WTC11 (cell line): ENCODE results near the gene GNL1. TPM values are rescaled to one million over a fixed set of nuclear protein-coding genes. Genes with fewer than 3 reads are reported as not detected.
A peak's percentile ranks its signal among the peaks of the same experiment; 100 is the strongest.

Experiments used
- ATAC-seq: fragments of 200-7000 bp; cut with Tn5 transposase; 2 replicates; pipeline ENCODE4 v1.10.0; 2021; ENCODE audit warnings: mild to moderate bottlenecking, moderate library complexity
- CTCF ChIA-PET: fragments of 300-600 bp; sonication (Branson Sonifier 250); formaldehyde crosslinking; loops from one replicate; lab custom pipeline; 2021; ENCODE audit warnings: antibody characterized with exemption; lab: Charles Lee
- POLR2A ChIA-PET: fragments of 350-600 bp; sonication (Branson Sonifier 250); formaldehyde crosslinking; loops from one replicate; lab custom pipeline; 2021; ENCODE audit warnings: antibody characterized with exemption; lab: Charles Lee
- DNase-seq: peaks from one replicate; pipeline ENCODE4 v3.0.0; 2021; ENCODE audit warnings: low spot score
- H3K27ac Mint-ChIP-seq: 2 replicates; pipeline ENCODE4 v1.8.0; 2021; ENCODE audit warnings: mixed read lengths
- H3K27me3 Mint-ChIP-seq: 2 replicates; pipeline ENCODE4 v1.8.0; 2021; ENCODE audit warnings: low read depth, mild to moderate bottlenecking, moderate library complexity, mixed read lengths
- H3K36me3 Mint-ChIP-seq: 2 replicates; pipeline ENCODE4 v1.8.0; 2021; ENCODE audit warnings: mixed read lengths
- H3K4me1 Mint-ChIP-seq: 2 replicates; pipeline ENCODE4 v1.8.0; 2022; ENCODE audit warnings: mixed read lengths
- H3K4me3 Mint-ChIP-seq: 2 replicates; pipeline ENCODE4 v1.8.0; 2021; ENCODE audit warnings: mild to moderate bottlenecking, moderate library complexity, mixed read lengths
- H3K9me3 Mint-ChIP-seq: 2 replicates; pipeline ENCODE4 v1.8.0; 2021; ENCODE audit warnings: mixed read lengths
- ATF6 ChIP-seq: sonication (generic); formaldehyde crosslinking; IDR thresholded peaks from 2 replicates; pipeline ENCODE4 v1.8.1; 2023; ENCODE audit warnings: mild to moderate bottlenecking, missing genetic modification reagents
- CTCF ChIP-seq: fragments of 200-600 bp; IDR thresholded peaks from 2 replicates; pipeline ENCODE4 v1.8.0; 2022; ENCODE audit warnings: antibody characterized with exemption
- E2F4 ChIP-seq: sonication (generic); formaldehyde crosslinking; IDR thresholded peaks from 2 replicates; pipeline ENCODE4 v1.8.1; 2022; ENCODE audit warnings: low read depth, mild to moderate bottlenecking, moderate library complexity, missing genetic modification reagents, borderline replicate concordance
- FOXP1 ChIP-seq: sonication (generic); formaldehyde crosslinking; IDR thresholded peaks from 2 replicates; pipeline ENCODE4 v1.8.0; 2022; ENCODE audit warnings: missing genetic modification reagents, mild to moderate bottlenecking, moderate library complexity, borderline replicate concordance
- IRF1 ChIP-seq: sonication (generic); formaldehyde crosslinking; IDR thresholded peaks from 2 replicates; pipeline ENCODE4 v1.8.0; 2023; ENCODE audit warnings: missing genetic modification reagents
- JAZF1 ChIP-seq: fragments of 250-450 bp; sonication (Bioruptor Pico); IDR thresholded peaks from 2 replicates; pipeline ENCODE4 v1.9.0; 2021; ENCODE audit warnings: moderate library complexity, mild to moderate bottlenecking, inconsistent platforms
- KAT7 ChIP-seq: sonication (generic); formaldehyde crosslinking; IDR thresholded peaks from 2 replicates; pipeline ENCODE4 v1.8.1; 2023; ENCODE audit warnings: missing genetic modification reagents, mild to moderate bottlenecking, borderline replicate concordance
- NR1H2 ChIP-seq: sonication (generic); formaldehyde crosslinking; IDR thresholded peaks from 2 replicates; pipeline ENCODE4 v1.9.0; 2021; ENCODE audit warnings: mild to moderate bottlenecking, moderate library complexity, missing genetic modification reagents
- OVOL2 ChIP-seq: fragments of 250-450 bp; sonication (Bioruptor Pico); IDR thresholded peaks from 2 replicates; pipeline ENCODE4 v1.9.0; 2021; ENCODE audit warnings: mild to moderate bottlenecking, borderline replicate concordance
- RORB ChIP-seq: fragments of 250-450 bp; sonication (Bioruptor Pico); IDR thresholded peaks from 2 replicates; pipeline ENCODE4 v1.9.0; 2021; ENCODE audit warnings: mild to moderate bottlenecking
- TP53 ChIP-seq: sonication (generic); formaldehyde crosslinking; IDR thresholded peaks from 2 replicates; pipeline ENCODE4 v1.8.1; 2023; ENCODE audit warnings: mild to moderate bottlenecking, missing genetic modification reagents
- ZNF219 ChIP-seq: sonication (generic); formaldehyde crosslinking; IDR thresholded peaks from 2 replicates; pipeline ENCODE4 v1.8.0; 2023; ENCODE audit warnings: missing genetic modification reagents, mild to moderate bottlenecking, borderline replicate concordance
- ZNF416 ChIP-seq: fragments of 250-450 bp; sonication (Bioruptor Pico); IDR thresholded peaks from 2 replicates; pipeline ENCODE4 v1.9.0; 2021; ENCODE audit warnings: mild to moderate bottlenecking, inconsistent platforms
- total RNA-seq: library from RNA; stranded (reverse); gene quantifications from 3 replicates; pipeline ENCODE4 v1.2.3, GENCODE V29; 2021

Gene GNL1
- total RNA-seq, 1 experiment from 2014 or later: 85.7 TPM

GRCh38 chr6:30554404-30554803 is 1.9 kb downstream of the GNL1 start (continued):
- no peak for TF ChIP-seq ATF6
- TF ChIP-seq ZNF416: no peak
- TF ChIP-seq OVOL2 (CRISPR knock-in tag): no peak

- Mint-ChIP-seq H3K4me3 (no peak overlapping the region), H3K9me3 (no peaks in the 10 kb centered on the region), H3K27me3 (no peaks in the 10 kb centered on the region), H3K4me1 (no peaks in the 10 kb centered on the region), H3K36me3 (peaks cover 41% of the 10 kb centered on the region), H3K27ac (no peak overlapping the region)
- no peak for DNase-seq
- CTCF ChIA-PET: interaction anchor here (1.6 kb wide), 1 partner anchor 66 kb away, joined by 4 read pairs; no protein-coding TSS in a partner anchor
- ATAC-seq: no peak
- POLR2A ChIA-PET: no interaction called here
- TF ChIP-seq ZNF219 (CRISPR knock-in tag): no peak
Measured at GRCh38 chr6:30548375-30548774, 7.9 kb downstream of the GNL1 start.

- ATAC-seq (no peak), DNase-seq (no peak)
- Mint-ChIP-seq H3K27ac (no peak overlapping the region), H3K9me3 (no peaks in the 10 kb centered on the region), H3K36me3 (peaks cover 31% of the 10 kb centered on the region), H3K4me1 (peaks cover 2% of the 10 kb centered on the region), H3K4me3 (no peak overlapping the region), H3K27me3 (no peaks in the 10 kb centered on the region)
- ChIA-PET CTCF (no interaction called here), POLR2A (no interaction called here)
- no peak for TF ChIP-seq CTCF
Measured at GRCh38 chr6:30547454-30547853, 8.8 kb downstream of the GNL1 start.

- ChIA-PET POLR2A (interaction anchor here (0.6 kb wide), 1 partner anchor 119 kb away, joined by 7 read pairs; no protein-coding TSS in a partner anchor), CTCF (interaction anchor here (0.5 to 5.9 kb wide), 44 partner anchors 8 to 543 kb away, joined by 3 to 212 read pairs (median 5); partner anchors contain the start of genes ABCF1, DHX16, GNL1 and MDC1)
- Mint-ChIP-seq H3K9me3 (no peaks in the 10 kb centered on the region), H3K27me3 (no peaks in the 10 kb centered on the region), H3K27ac (no peak overlapping the region; the same call in 1 of the 2 replicates), H3K36me3 (peaks cover 15% of the 10 kb centered on the region), H3K4me1 (peaks cover 10% of the 10 kb centered on the region), H3K4me3 (no peak overlapping the region)
- ATAC-seq (peak; percentile 75), DNase-seq (no peak)
- TF ChIP-seq JAZF1 (CRISPR knock-in tag): no peak
- peak; percentile 71 for TF ChIP-seq CTCF
Measured at GRCh38 chr6:30544666-30545272, 11.5 kb downstream of the GNL1 start.

GRCh38 chr6:30543821-30544220 is 12.5 kb downstream of the GNL1 start:
- H3K4me3 Mint-ChIP-seq: no peak overlapping the region
- H3K27ac Mint-ChIP-seq: no peak overlapping the region
- H3K27me3 Mint-ChIP-seq: no peaks in the 10 kb centered on the region
- POLR2A ChIA-PET: no interaction called here
- H3K4me1 Mint-ChIP-seq: peaks cover 10% of the 10 kb centered on the region
- DNase-seq (no peak), ATAC-seq (no peak)
- no peaks in the 10 kb centered on the region for H3K9me3 Mint-ChIP-seq
- no peak for TF ChIP-seq RORB
- TF ChIP-seq NR1H2 (CRISPR knock-in tag): no peak
- TF ChIP-seq JAZF1 (CRISPR knock-in tag): no peak
- TF ChIP-seq FOXP1 (CRISPR knock-in tag): no peak
- TF ChIP-seq TP53 (CRISPR knock-in tag): no peak
- no peak for TF ChIP-seq CTCF
- TF ChIP-seq E2F4 (CRISPR knock-in tag): no peak
- no peak for TF ChIP-seq KAT7
- TF ChIP-seq IRF1 (CRISPR knock-in tag): no peak
- H3K36me3 Mint-ChIP-seq: peaks cover 8% of the 10 kb centered on the region
- CTCF ChIA-PET: interaction anchor here (1.1 to 5.9 kb wide), 10 partner anchors 9 to 90 kb away, joined by 3 to 212 read pairs (median 11); no protein-coding TSS in a partner anchor
